Left lobe of liver (tissue), 2 donors: Measurements from ENCODE around the gene CFAP99. TPM values are rescaled to one million over a fixed set of nuclear protein-coding genes. Genes with fewer than 3 reads are reported as not detected.

Source experiments
- ATAC-seq: fragments of 200-7000 bp; cut with Tn5 transposase; one replicate; pipeline ENCODE4 v1.9.1; 2020; ENCODE audit warnings: mild to moderate bottlenecking, moderate library complexity
- DNase-seq: peaks from one replicate; pipeline ENCODE4 v3.0.0-alpha.2; 2020; ENCODE audit warnings: low spot score
- total RNA-seq: library from RNA; stranded (reverse); gene quantifications from one replicate; pipeline ENCODE4 v1.2.1, GENCODE V29; 2021
- donor health status: DM: no; HTN: no; CAD: no; lungs with moderate emphysema.
- donor health status: DM: no; HTN: yes; CAD: no.

The CFAP99 gene
- total RNA-seq, 1 donor from 2014 or later, result 1.3 TPM

GRCh38 chr4:2497931-2498330 lies 79.2 kb downstream of the CFAP99 start:
- DNase-seq (no peak), ATAC-seq (peak; percentile 40)

- ATAC-seq, result no peak
- DNase-seq, result no peak
Observed at GRCh38 chr4:2500547-2500946, 81.8 kb downstream of the CFAP99 start.

GRCh38 chr4:2501034-2501594 lies 82.4 kb downstream of the CFAP99 start:
- DNase-seq (no peak), ATAC-seq (no peak)

GRCh38 chr4:2503809-2504208 lies 85.1 kb downstream of the CFAP99 start:
- ATAC-seq, result no peak
- no peak for DNase-seq

GRCh38 chr4:2507259-2507658 lies 88.5 kb downstream of the CFAP99 start:
- DNase-seq, result no peak
- no peak for ATAC-seq

- DNase-seq, result no peak
- ATAC-seq, result no peak
Observed at GRCh38 chr4:2507855-2508254, 89.1 kb downstream of the CFAP99 start.

- DNase-seq (no peak), ATAC-seq (no peak)
Observed at GRCh38 chr4:2510351-2511259, 91.8 kb downstream of the CFAP99 start.

- ATAC-seq (no peak), DNase-seq (no peak)
Observed at GRCh38 chr4:2511645-2512131, 92.9 kb downstream of the CFAP99 start.

Other genes starting within 250 kb of the CFAP99 start
- gene HAUS3, start 176.8 kb upstream of the CFAP99 start, total RNA-seq, result 5.0 TPM
- 2.2 TPM for gene POLN, start 176.8 kb upstream of the CFAP99 start, total RNA-seq
- gene MXD4, start 156.8 kb upstream of the CFAP99 start, total RNA-seq, result 23.6 TPM
- 12.7 TPM for gene ZFYVE28, start 310 bp upstream of the CFAP99 start, total RNA-seq
- gene RNF4, start 50.2 kb downstream of the CFAP99 start, total RNA-seq, result 16.7 TPM
- gene FAM193A, start 117.7 kb downstream of the CFAP99 start, total RNA-seq, result 10.6 TPM